K562 (cell line): ENCODE measurements around the gene IGSF9. TPM values are rescaled to one million over a fixed set of nuclear protein-coding genes. Genes with fewer than 3 reads are reported as not detected.

Source experiments
- ESRRA ChIP-seq: fragments of 450-650 bp; IDR thresholded peaks from 2 replicates; pipeline ENCODE4 v1.6.1; 2014; ENCODE audit warnings: low read depth, mild to moderate bottlenecking, moderate library complexity, borderline replicate concordance
- ETV5 ChIP-seq: sonication (generic); formaldehyde crosslinking; IDR thresholded peaks from 2 replicates; pipeline ENCODE4 v1.4.0; 2020; ENCODE audit warnings: low read depth, mild to moderate bottlenecking, missing genetic modification reagents
- GATAD2A ChIP-seq: fragments of 450-650 bp; IDR thresholded peaks from 2 replicates; pipeline ENCODE4 v1.6.1; 2017
- ILF3 ChIP-seq: fragments of 450-650 bp; IDR thresholded peaks from 2 replicates; pipeline ENCODE4 v1.6.1; 2018; ENCODE audit warnings: antibody characterized with exemption, mild to moderate bottlenecking, moderate library complexity, borderline replicate concordance
- KDM5B ChIP-seq: fragments of 200-600 bp; sonication (generic); IDR thresholded peaks from 2 replicates; pipeline ENCODE4 v1.6.1; 2012; ENCODE audit warnings: low read depth, mild to moderate bottlenecking, moderate library complexity, low read length, control low read depth, inconsistent platforms; ENCODE audit not compliant: insufficient replicate concordance
- MNT ChIP-seq, 2 experiments: fragments of 450-650 bp; conservative IDR thresholded peaks; 2 replicates each; pipeline ENCODE4 v1.6.1; 2017; ENCODE audit warnings: mild to moderate bottlenecking in 2 of 2, moderate library complexity in 2 of 2
- NCOA4 ChIP-seq: fragments of 450-650 bp; IDR thresholded peaks from 2 replicates; pipeline ENCODE4 v1.6.1; 2018; ENCODE audit warnings: mild to moderate bottlenecking; ENCODE audit not compliant: partially characterized antibody
- NRF1 ChIP-seq, 2 experiments: fragments of 450-650 bp; IDR thresholded peaks in 1 of 2; conservative IDR thresholded peaks in 1 of 2; 2 replicates each; pipeline ENCODE4 v1.6.1; 2014; ENCODE audit warnings: mild to moderate bottlenecking in 2 of 2
- POLR2H ChIP-seq: IDR thresholded peaks from 2 replicates; pipeline ENCODE4 v1.6.1; 2016; ENCODE audit warnings: missing genetic modification characterization, low read depth, mild to moderate bottlenecking, control low read depth, missing compliant biosample characterization, moderate library complexity
- SNIP1 ChIP-seq: fragments of 450-650 bp; IDR thresholded peaks from 2 replicates; pipeline ENCODE4 v1.7.1; 2017; ENCODE audit warnings: low read depth, mild to moderate bottlenecking
- STAT6 ChIP-seq: sonication (generic); formaldehyde crosslinking; IDR thresholded peaks from 2 replicates; pipeline ENCODE4 v1.8.1; 2023; ENCODE audit warnings: mild to moderate bottlenecking, missing genetic modification reagents
- TEAD4 ChIP-seq, 2 experiments: sonication (generic) in 1 of 2; formaldehyde crosslinking in 1 of 2; IDR thresholded peaks; 2 replicates each; pipeline versions ENCODE4 v1.6.1 to v1.8.0; 2012 to 2022; ENCODE audit warnings: borderline replicate concordance in 1 of 2, inconsistent platforms in 1 of 2, low read length in 1 of 2, mild to moderate bottlenecking in 1 of 2, missing genetic modification reagents in 1 of 2
- TOE1 ChIP-seq, 2 experiments: fragments of 450-650 bp in 1 of 2; sonication (generic) in 1 of 2; formaldehyde crosslinking in 1 of 2; IDR thresholded peaks; 2 replicates each; pipeline versions ENCODE4 v1.7.1 to v1.8.0; 2016 to 2022; ENCODE audit warnings: borderline replicate concordance in 2 of 2, mild to moderate bottlenecking in 2 of 2, antibody characterized with exemption in 1 of 2, inconsistent platforms in 1 of 2, low read depth in 1 of 2, missing genetic modification reagents in 1 of 2, moderate library complexity in 1 of 2
- USF1 ChIP-seq: sonication (generic); formaldehyde crosslinking; IDR thresholded peaks from 2 replicates; pipeline ENCODE4 v1.9.0; 2022; ENCODE audit warnings: mild to moderate bottlenecking, missing genetic modification reagents
- ZKSCAN1 ChIP-seq: fragments of 150-350 bp; IDR thresholded peaks from 2 replicates; pipeline ENCODE4 v1.6.1; 2016; ENCODE audit warnings: low read depth, low read length
- ZNF253 ChIP-seq: fragments of 250-450 bp; sonication (Bioruptor Pico); conservative IDR thresholded peaks from 2 replicates; pipeline ENCODE4 v1.6.1; 2021; ENCODE audit warnings: mild to moderate bottlenecking
- ZNF449 ChIP-seq: fragments of 250-450 bp; sonication (Bioruptor Pico); IDR thresholded peaks from 2 replicates; pipeline ENCODE4 v1.8.0; 2022; ENCODE audit warnings: moderate library complexity, mild to moderate bottlenecking, inconsistent platforms
- ZNF561 ChIP-seq: fragments of 450-650 bp; formaldehyde crosslinking; conservative IDR thresholded peaks from 2 replicates; pipeline ENCODE4 v1.4.0; 2020; ENCODE audit warnings: mild to moderate bottlenecking, moderate library complexity
- ZNF589 ChIP-seq: fragments of 200-800 bp; sonication (Bioruptor generic); IDR thresholded peaks from 2 replicates; pipeline ENCODE4 v1.6.1; 2016; ENCODE audit warnings: low read depth, missing genetic modification characterization, missing compliant biosample characterization
- ZNF668 ChIP-seq: fragments of 250-450 bp; sonication (Bioruptor Pico); IDR thresholded peaks from 2 replicates; pipeline ENCODE4 v1.8.0; 2022; ENCODE audit warnings: mild to moderate bottlenecking, inconsistent platforms
- polyA plus RNA-seq, 8 experiments: library from polyadenylated mRNA; depleted of rRNA in 4 of 8; stranded (reverse) in 5 of 8; unstranded in 3 of 8; fragments of >200 nt; fragmentation: Nextera tagmentation in 2 of 8; fragmentation: Illumina TruSeq in 1 of 8; extraction: Ambion mirVana in 2 of 8; extraction: Trizol in 1 of 8; gene quantifications; 2 replicates each; pipeline versions ENCODE4 v1.2.1 to v1.2.3, GENCODE V29; 2011 to 2014; ENCODE audit warnings: inconsistent platforms in 1 of 8, missing spikeins in 1 of 8
- total RNA-seq, 7 experiments: library from RNA; depleted of rRNA in 6 of 7; stranded (reverse); fragments of >200 nt in 6 of 7; fragmentation: Illumina TruSeq in 2 of 7; extraction: Trizol in 2 of 7; gene quantifications; 2 replicates each; pipeline versions ENCODE4 v1.2.1 to v1.2.3, GENCODE V29; 2011 to 2021; ENCODE audit warnings: low replicate concordance in 1 of 7

Gene IGSF9
- total and polyA plus RNA-seq, 9 of the 15 experiments (the other 6 are each of a cell fraction or from before 2014, with no cell fraction given), result 0.03 to 0.29 (median 0.07) TPM; not detected in 1

- TF ChIP-seq STAT6 (no peak), ESRRA (peak; percentile 53), TEAD4 (IDR thresholded peaks at IDR 0.05; ENCODE audit: low read length) (no peak), TEAD4 (CRISPR knock-in tag; IDR thresholded peaks at IDR 0.05; ENCODE audit: borderline replicate concordance) (no peak), ZNF561 (no peak), ILF3 (0 out of 2 replicates have a peak, but pooled peaks have one; percentile 51), ZNF253 (CRISPR knock-in tag) (no peak), TOE1 (IDR thresholded peaks at IDR 0.05; ENCODE audit: borderline replicate concordance) (peak; percentile 15; the same call in 1 of the 2 replicates), TOE1 (CRISPR knock-in tag; IDR thresholded peaks at IDR 0.05; ENCODE audit: borderline replicate concordance, low read depth) (0 out of 2 replicates have a peak, but pooled peaks have one; percentile 69), KDM5B (no peak), NCOA4 (no peak), ZNF668 (CRISPR knock-in tag) (no peak), ZNF589 (CRISPR knock-in tag) (no peak), ETV5 (CRISPR knock-in tag) (peak; percentile 79), ZKSCAN1 (no peak), POLR2H (tag) (peak; percentile 24; the same call in 1 of the 2 replicates), SNIP1 (no peak), MNT (conservative IDR thresholded peaks at IDR 0.05) (no peak; a peak in 1 of 4 replicates), NRF1 (conservative IDR thresholded peaks at IDR 0.05 in 1 of 2, IDR thresholded peaks at IDR 0.05 in 1 of 2) (0 out of 4 replicates have a peak, but pooled peaks of 1 of the 2 experiments have one; percentile 11), GATAD2A (0 out of 2 replicates have a peak, but pooled peaks have one; percentile 51), ZNF449 (no peak), USF1 (CRISPR knock-in tag) (no peak)
Observed at GRCh38 chr1:159924025-159924790, 21.2 kb downstream of the IGSF9 start (continued).
